ENCODE measurements around the gene ACTG1. TPM values are rescaled to one million over a fixed set of nuclear protein-coding genes. Genes with fewer than 3 reads are reported as not detected.
A peak's percentile ranks its signal among the peaks of the same experiment; 100 is the strongest.

The ACTG1 gene
- total RNA-seq, 1 experiment from 2014 or later, result 2,327 TPM

DNA sequence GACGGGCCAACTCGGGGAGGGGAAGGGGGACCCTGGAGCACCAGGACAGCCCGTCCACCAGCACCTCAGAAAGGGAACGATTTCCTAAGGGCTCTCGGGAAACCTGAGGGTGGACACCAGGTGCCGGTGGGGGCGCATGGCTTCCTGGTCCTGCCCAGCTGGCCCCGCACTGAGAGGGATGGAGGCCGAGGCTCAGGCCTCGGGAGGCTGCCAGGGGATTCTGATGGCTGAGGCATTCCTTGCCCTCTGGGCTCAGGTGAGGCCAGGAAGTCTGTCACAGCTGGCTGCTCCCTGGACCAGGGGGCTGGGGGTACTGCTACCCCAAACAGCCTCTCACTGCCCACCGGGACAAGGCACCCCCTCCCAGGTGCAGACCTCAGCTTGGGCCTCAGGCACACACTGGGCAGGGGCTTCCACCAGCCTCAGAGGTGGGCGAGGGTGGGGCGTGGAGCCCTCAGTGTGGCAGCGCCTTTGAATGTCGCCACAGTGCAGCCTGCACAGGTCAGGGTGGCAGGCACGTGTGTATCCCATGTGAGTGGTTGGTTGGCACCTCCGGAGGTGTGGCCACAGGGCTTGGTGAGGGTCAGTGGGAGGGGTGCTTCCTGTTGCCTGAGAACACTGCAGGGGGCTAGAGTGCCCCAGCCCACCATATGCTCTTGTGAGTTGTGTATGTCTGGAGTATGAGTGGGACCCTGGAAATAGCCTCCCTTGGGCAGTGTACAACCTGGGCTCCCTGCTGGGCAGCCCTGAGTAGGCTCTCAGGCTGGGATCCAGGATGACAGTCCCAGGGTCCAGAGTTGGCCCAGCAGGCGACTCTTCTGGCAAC, 11.7 kb upstream of the ACTG1 start:
- TF ChIP-seq, protein P1, sequence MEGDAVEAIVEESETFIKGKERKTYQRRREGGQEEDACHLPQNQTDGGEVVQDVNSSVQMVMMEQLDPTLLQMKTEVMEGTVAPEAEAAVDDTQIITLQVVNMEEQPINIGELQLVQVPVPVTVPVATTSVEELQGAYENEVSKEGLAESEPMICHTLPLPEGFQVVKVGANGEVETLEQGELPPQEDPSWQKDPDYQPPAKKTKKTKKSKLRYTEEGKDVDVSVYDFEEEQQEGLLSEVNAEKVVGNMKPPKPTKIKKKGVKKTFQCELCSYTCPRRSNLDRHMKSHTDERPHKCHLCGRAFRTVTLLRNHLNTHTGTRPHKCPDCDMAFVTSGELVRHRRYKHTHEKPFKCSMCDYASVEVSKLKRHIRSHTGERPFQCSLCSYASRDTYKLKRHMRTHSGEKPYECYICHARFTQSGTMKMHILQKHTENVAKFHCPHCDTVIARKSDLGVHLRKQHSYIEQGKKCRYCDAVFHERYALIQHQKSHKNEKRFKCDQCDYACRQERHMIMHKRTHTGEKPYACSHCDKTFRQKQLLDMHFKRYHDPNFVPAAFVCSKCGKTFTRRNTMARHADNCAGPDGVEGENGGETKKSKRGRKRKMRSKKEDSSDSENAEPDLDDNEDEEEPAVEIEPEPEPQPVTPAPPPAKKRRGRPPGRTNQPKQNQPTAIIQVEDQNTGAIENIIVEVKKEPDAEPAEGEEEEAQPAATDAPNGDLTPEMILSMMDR (IDR thresholded peaks at IDR 0.05; ENCODE audit: unreplicated experiment), result no peak
- intact Hi-C loops (cut with micrococcal nuclease; ENCODE audit: unreplicated experiment), result no loop called here
- CTCF ChIA-PET, result no interaction called here
- DNase-seq, result no peak
- Mint-ChIP-seq H3K4me1 (ENCODE audit: low read depth, unreplicated experiment) (no peaks in the 10 kb centered on the region), H3K27ac (ENCODE audit: unreplicated experiment) (no peak overlapping the region), H3K4me3 (ENCODE audit: low read depth, unreplicated experiment) (no peak overlapping the region), H3K27me3 (ENCODE audit: unreplicated experiment) (peaks cover 45% of the 10 kb centered on the region), H3K36me3 (ENCODE audit: insufficient read depth, unreplicated experiment) (peaks cover 37% of the 10 kb centered on the region), H3K9me3 (ENCODE audit: low read depth, unreplicated experiment) (no peaks in the 10 kb centered on the region)
- BruUV-seq (replicated peaks), result no TSS peak

DNA sequence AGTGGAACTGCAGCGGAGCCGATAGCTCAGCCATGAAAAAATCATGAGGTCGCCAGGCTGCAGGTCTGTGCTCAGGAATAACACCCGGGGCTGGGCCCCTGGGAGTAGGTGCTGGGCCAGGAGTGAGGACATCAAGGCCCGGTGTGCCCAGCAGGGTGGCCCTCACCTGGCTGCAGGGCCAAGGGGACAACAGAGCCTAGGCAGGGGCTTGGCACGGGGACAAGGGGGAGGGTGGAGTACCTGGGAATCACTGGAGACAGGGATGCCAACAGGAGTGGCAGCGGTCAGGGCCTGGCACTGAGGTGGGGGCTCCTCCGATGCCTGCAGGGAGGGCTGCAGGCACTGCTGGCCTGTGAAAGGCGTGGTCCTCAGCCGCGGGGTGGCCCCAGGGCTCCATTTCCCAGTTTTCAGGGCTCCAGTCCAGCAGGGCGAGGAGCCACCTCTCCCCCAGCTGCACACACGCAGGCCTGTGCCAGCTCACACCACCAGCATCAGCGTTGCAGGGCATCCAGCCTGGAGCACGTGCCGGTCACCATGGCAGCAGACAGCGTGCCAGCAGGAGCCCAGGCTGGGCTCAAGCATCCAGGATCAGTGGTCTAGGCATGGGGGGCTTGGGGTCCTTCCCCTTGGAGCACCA, 10.9 kb upstream of the ACTG1 start:
- H3K27ac Mint-ChIP-seq (ENCODE audit: unreplicated experiment), result no peak overlapping the region
- H3K27me3 Mint-ChIP-seq (ENCODE audit: unreplicated experiment), result peaks cover 38% of the 10 kb centered on the region
- TF ChIP-seq, protein P1 (IDR thresholded peaks at IDR 0.05; ENCODE audit: unreplicated experiment), result no peak
- no peak for DNase-seq
- intact Hi-C loops (cut with micrococcal nuclease; ENCODE audit: unreplicated experiment), result no loop called here
- no TSS peak for BruUV-seq (replicated peaks)
- CTCF ChIA-PET, result no interaction called here
- no peak overlapping the region for H3K4me3 Mint-ChIP-seq (ENCODE audit: low read depth, unreplicated experiment)
- peaks cover 40% of the 10 kb centered on the region for H3K36me3 Mint-ChIP-seq (ENCODE audit: insufficient read depth, unreplicated experiment)
- H3K9me3 Mint-ChIP-seq (ENCODE audit: low read depth, unreplicated experiment), result no peaks in the 10 kb centered on the region
- no peaks in the 10 kb centered on the region for H3K4me1 Mint-ChIP-seq (ENCODE audit: low read depth, unreplicated experiment)

DNA sequence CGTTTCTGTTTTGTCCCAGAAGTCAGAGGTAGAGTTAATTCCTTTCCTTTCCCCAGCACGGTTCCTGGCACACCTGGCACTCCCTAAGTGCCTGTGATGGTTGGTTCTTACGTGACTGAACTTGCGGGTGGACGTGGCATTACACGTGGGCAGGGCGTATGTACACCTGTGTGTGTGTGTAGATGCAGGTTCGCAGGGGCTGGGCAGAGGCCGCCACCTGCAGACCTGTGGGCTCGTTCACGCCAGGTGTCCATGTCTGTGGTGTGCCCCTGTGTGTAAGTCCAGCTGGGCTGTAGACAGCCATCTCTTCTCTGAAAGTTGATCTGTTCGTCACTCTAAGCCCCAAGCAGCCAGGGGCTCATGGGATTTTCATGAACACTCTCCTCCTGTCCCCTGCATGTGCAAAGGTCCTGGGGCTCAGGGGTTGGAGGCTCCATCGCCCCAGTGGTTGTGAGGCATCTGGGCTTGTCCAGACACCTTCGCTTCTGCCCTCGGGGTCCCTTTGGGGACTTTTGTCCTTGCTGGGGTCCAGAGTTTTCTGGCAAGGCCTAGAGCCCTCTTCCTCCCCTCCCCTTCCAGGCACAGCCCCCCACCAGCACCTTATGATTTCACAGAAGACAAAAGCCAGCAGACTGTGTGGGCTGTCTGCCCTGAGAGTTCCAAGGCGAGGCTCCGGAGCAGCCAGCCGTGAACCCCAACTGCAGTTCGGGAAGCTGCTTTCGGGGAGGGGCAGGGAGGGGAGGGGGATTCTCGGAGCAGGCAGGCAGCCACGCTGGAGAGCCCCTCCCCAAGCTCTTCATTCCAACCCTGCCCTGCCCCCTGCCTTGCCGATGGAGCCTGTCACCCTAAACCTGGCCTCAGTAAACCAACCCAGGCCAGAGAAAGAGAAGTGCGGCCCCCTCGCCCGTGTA, 10.1 kb upstream of the ACTG1 start:
- CTCF ChIA-PET, result no interaction called here
- intact Hi-C loops (cut with micrococcal nuclease; ENCODE audit: unreplicated experiment), result no loop called here
- BruUV-seq (replicated peaks), result no TSS peak
- peaks cover 32% of the 10 kb centered on the region for H3K27me3 Mint-ChIP-seq (ENCODE audit: unreplicated experiment)
- no peaks in the 10 kb centered on the region for H3K9me3 Mint-ChIP-seq (ENCODE audit: low read depth, unreplicated experiment)
- H3K4me3 Mint-ChIP-seq (ENCODE audit: low read depth, unreplicated experiment), result no peak overlapping the region
- TF ChIP-seq, protein P1 (IDR thresholded peaks at IDR 0.05; ENCODE audit: unreplicated experiment), result no peak
- peaks cover 45% of the 10 kb centered on the region for H3K36me3 Mint-ChIP-seq (ENCODE audit: insufficient read depth, unreplicated experiment)
- DNase-seq, result no peak
- H3K27ac Mint-ChIP-seq (ENCODE audit: unreplicated experiment), result no peak overlapping the region
- peaks cover 8% of the 10 kb centered on the region for H3K4me1 Mint-ChIP-seq (ENCODE audit: low read depth, unreplicated experiment)

DNA sequence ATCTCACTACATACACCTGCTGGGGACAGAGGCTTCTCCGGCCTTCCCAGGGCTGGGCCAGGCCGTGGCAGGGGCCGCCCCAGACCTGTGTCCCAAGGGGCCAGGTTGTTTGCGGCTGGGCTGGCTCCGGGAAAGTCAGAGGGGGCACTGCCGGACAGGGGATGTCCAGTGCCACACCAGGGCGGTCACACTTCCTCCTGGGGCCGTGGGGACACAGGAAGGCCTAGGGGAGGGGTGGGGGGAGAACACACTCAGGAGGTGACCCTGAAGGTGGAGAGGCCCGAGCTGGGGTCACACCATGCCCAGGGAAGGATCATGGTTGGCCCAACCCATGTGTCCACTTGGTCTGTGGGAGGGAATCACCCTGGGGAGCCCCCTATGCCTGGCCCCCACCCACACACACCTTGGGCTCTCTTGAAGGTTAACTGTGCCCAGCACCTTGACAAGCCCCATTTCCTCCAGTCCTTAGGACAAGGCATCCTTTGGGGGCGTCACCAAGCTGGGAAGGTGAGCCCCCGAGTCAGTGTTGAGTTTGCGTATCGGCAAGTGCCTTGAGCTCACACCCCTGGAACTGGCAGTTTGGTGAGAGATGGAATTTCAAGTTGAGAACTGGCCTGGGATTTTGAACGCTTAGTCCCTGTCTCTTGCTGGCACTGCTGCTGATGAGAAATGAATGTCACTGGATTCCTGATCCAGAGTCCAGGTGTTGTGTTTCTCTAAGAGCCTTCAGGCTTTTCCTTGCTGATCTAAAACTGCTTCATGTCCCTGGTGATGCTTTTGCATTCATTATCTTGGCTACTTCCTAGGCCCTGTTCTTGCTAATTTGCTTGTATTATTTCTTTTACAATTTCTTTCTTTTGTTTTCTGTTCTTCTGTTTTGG, 7.7 kb upstream of the ACTG1 start:
- peak overlapping the region; percentile 71 for H3K27ac Mint-ChIP-seq (ENCODE audit: unreplicated experiment)
- CTCF ChIA-PET, result no interaction called here
- no TSS peak for BruUV-seq (replicated peaks)

More for the DNA sequence above, 7.7 kb upstream of the ACTG1 start:
- H3K4me3 Mint-ChIP-seq (ENCODE audit: low read depth, unreplicated experiment), result peak overlapping the region; percentile 76
- no peaks in the 10 kb centered on the region for H3K9me3 Mint-ChIP-seq (ENCODE audit: low read depth, unreplicated experiment)
- TF ChIP-seq, protein P1 (IDR thresholded peaks at IDR 0.05; ENCODE audit: unreplicated experiment), result no peak
- intact Hi-C loops (cut with micrococcal nuclease; ENCODE audit: unreplicated experiment), result no loop called here
- H3K27me3 Mint-ChIP-seq (ENCODE audit: unreplicated experiment), result peaks cover 11% of the 10 kb centered on the region
- H3K36me3 Mint-ChIP-seq (ENCODE audit: insufficient read depth, unreplicated experiment), result peaks cover 45% of the 10 kb centered on the region
- peaks cover 17% of the 10 kb centered on the region for H3K4me1 Mint-ChIP-seq (ENCODE audit: low read depth, unreplicated experiment)
- no peak for DNase-seq

Measured in Calu3 (cell line).